ENCODE data around the gene MBD1.
"Not testable (repeated sequence)": the region's sequence is repeated elsewhere in the genome, so short reads cannot be mapped to it uniquely, and the experiment has no call there.

Gene MBD1

GRCh38 chr18:50250935-50251334, 30.4 kb downstream of the MBD1 start:
- Histone ChIP-seq H3K9ac (ENCODE audit: low read length) (no peak overlapping the region), H3K4me2 (ENCODE audit: low read depth, low read length, poor library complexity, severe bottlenecking) (no peak overlapping the region), H3K27me3 (ENCODE audit: low read length) (no peaks in the 10 kb centered on the region), H3K9me2 (replicated peaks; ENCODE audit: insufficient read depth, low read length) (no peaks in the 10 kb centered on the region), H3F3A (ENCODE audit: insufficient read depth) (no peaks in the 10 kb centered on the region), H4K20me1 (ENCODE audit: low read depth, low read length) (no peaks in the 10 kb centered on the region), H3K9me3 (ENCODE audit: insufficient read depth, low read length) (no peaks in the 10 kb centered on the region), H3K4me3 (ENCODE audit: insufficient read depth, low read length, poor library complexity, severe bottlenecking) (no peak overlapping the region), H2AFZ (ENCODE audit: low read depth, low read length, severe bottlenecking) (no peak overlapping the region), H3K27ac (ENCODE audit: low read depth, low read length) (no peak overlapping the region), H3K79me2 (ENCODE audit: insufficient read depth, low read length) (no peaks in the 10 kb centered on the region), H3K36me3 (ENCODE audit: low read length) (no peaks in the 10 kb centered on the region)
- no peak for TF ChIP-seq CTCF (IDR thresholded peaks at IDR 0.05; ENCODE audit: insufficient read depth, low read length, poor library complexity, severe bottlenecking)
- no peak for TF ChIP-seq EZH2phosphoT487 (conservative IDR thresholded peaks at IDR 0.05; ENCODE audit: low read length)

GRCh38 chr18:50249576-50249975, 31.7 kb downstream of the MBD1 start:
- no peak overlapping the region for H3K4me2 ChIP-seq (ENCODE audit: low read depth, low read length, poor library complexity, severe bottlenecking)
- H3K27ac ChIP-seq (ENCODE audit: low read depth, low read length) = no peak overlapping the region
- H3K36me3 ChIP-seq (ENCODE audit: low read length) = no peaks in the 10 kb centered on the region
- no peak for TF ChIP-seq CTCF (IDR thresholded peaks at IDR 0.05; ENCODE audit: insufficient read depth, low read length, poor library complexity, severe bottlenecking)
- TF ChIP-seq EZH2phosphoT487 (conservative IDR thresholded peaks at IDR 0.05; ENCODE audit: low read length) = no peak
- H4K20me1 ChIP-seq (ENCODE audit: low read depth, low read length) = no peaks in the 10 kb centered on the region
- no peaks in the 10 kb centered on the region for H3K27me3 ChIP-seq (ENCODE audit: low read length)
- H3K9me3 ChIP-seq (ENCODE audit: insufficient read depth, low read length) = no peaks in the 10 kb centered on the region
- H3K4me3 ChIP-seq (ENCODE audit: insufficient read depth, low read length, poor library complexity, severe bottlenecking) = no peak overlapping the region
- no peak overlapping the region for H2AFZ ChIP-seq (ENCODE audit: low read depth, low read length, severe bottlenecking)
- H3K9me2 ChIP-seq (replicated peaks; ENCODE audit: insufficient read depth, low read length) = no peaks in the 10 kb centered on the region
- H3F3A ChIP-seq (ENCODE audit: insufficient read depth) = no peaks in the 10 kb centered on the region
- no peaks in the 10 kb centered on the region for H3K79me2 ChIP-seq (ENCODE audit: insufficient read depth, low read length)
- H3K9ac ChIP-seq (ENCODE audit: low read length) = no peak overlapping the region

- no peaks in the 10 kb centered on the region for H3K27me3 ChIP-seq (ENCODE audit: low read length)
- no peaks in the 10 kb centered on the region for H4K20me1 ChIP-seq (ENCODE audit: low read depth, low read length)
- no peak overlapping the region for H2AFZ ChIP-seq (ENCODE audit: low read depth, low read length, severe bottlenecking)
- H3K79me2 ChIP-seq (ENCODE audit: insufficient read depth, low read length) = no peaks in the 10 kb centered on the region
- H3K9me2 ChIP-seq (replicated peaks; ENCODE audit: insufficient read depth, low read length) = no peaks in the 10 kb centered on the region
- no peak for TF ChIP-seq EZH2phosphoT487 (conservative IDR thresholded peaks at IDR 0.05; ENCODE audit: low read length)
- TF ChIP-seq CTCF (IDR thresholded peaks at IDR 0.05; ENCODE audit: insufficient read depth, low read length, poor library complexity, severe bottlenecking) = no peak
- H3K4me2 ChIP-seq (ENCODE audit: low read depth, low read length, poor library complexity, severe bottlenecking) = no peak overlapping the region
- no peaks in the 10 kb centered on the region for H3F3A ChIP-seq (ENCODE audit: insufficient read depth)
- H3K9ac ChIP-seq (ENCODE audit: low read length) = no peak overlapping the region
- H3K4me3 ChIP-seq (ENCODE audit: insufficient read depth, low read length, poor library complexity, severe bottlenecking) = no peak overlapping the region
- H3K9me3 ChIP-seq (ENCODE audit: insufficient read depth, low read length) = no peaks in the 10 kb centered on the region
- H3K36me3 ChIP-seq (ENCODE audit: low read length) = no peaks in the 10 kb centered on the region
- H3K27ac ChIP-seq (ENCODE audit: low read depth, low read length) = no peak overlapping the region
Measured at GRCh38 chr18:50247561-50247960, 33.8 kb downstream of the MBD1 start.

GRCh38 chr18:50241768-50242167, 39.6 kb downstream of the MBD1 start:
- H3K9me2 ChIP-seq (replicated peaks; ENCODE audit: insufficient read depth, low read length); H3K27me3 ChIP-seq (ENCODE audit: low read length); H3K4me2 ChIP-seq (ENCODE audit: low read depth, low read length, poor library complexity, severe bottlenecking); H3K36me3 ChIP-seq (ENCODE audit: low read length); H4K20me1 ChIP-seq (ENCODE audit: low read depth, low read length); H3K27ac ChIP-seq (ENCODE audit: low read depth, low read length); H3K4me3 ChIP-seq (ENCODE audit: insufficient read depth, low read length, poor library complexity, severe bottlenecking); H2AFZ ChIP-seq (ENCODE audit: low read depth, low read length, severe bottlenecking); H3K9me3 ChIP-seq (ENCODE audit: insufficient read depth, low read length); H3K9ac ChIP-seq (ENCODE audit: low read length); H3K79me2 ChIP-seq (ENCODE audit: insufficient read depth, low read length); H3F3A ChIP-seq (ENCODE audit: insufficient read depth): not testable (repeated sequence)
